ENCODE data around the gene AOPEP. TPM values are rescaled to one million over a fixed set of nuclear protein-coding genes. Genes with fewer than 3 reads are reported as not detected.

The AOPEP gene
- total RNA-seq, 1 donor from 2014 or later = 92.3 TPM

GRCh38 chr9:95090871-95091577 is 364.5 kb downstream of the AOPEP start:
- Mint-ChIP-seq H3K4me3 (ENCODE audit: unreplicated experiment) (peak overlapping the region; percentile 40), H3K9me3 (ENCODE audit: low read depth) (no peaks in the 10 kb centered on the region), H3K27me3 (ENCODE audit: low read depth) (no peaks in the 10 kb centered on the region), H3K4me1 (ENCODE audit: low read depth) (peaks cover 94% of the 10 kb centered on the region), H3K36me3 (ENCODE audit: low read depth) (peaks cover 23% of the 10 kb centered on the region), H3K27ac (ENCODE audit: unreplicated experiment) (peak overlapping the region; percentile 97)
- DNase-seq (ENCODE audit: low spot score) = no peak
- TF ChIP-seq CTCF (IDR thresholded peaks at IDR 0.05) = no peak

GRCh38 chr9:95091601-95092261 is 365.2 kb downstream of the AOPEP start:
- peak overlapping the region; percentile 97 for H3K27ac Mint-ChIP-seq (ENCODE audit: unreplicated experiment)
- no peak for TF ChIP-seq CTCF (IDR thresholded peaks at IDR 0.05)
- peaks cover 20% of the 10 kb centered on the region for H3K36me3 Mint-ChIP-seq (ENCODE audit: low read depth)
- no peak for DNase-seq (ENCODE audit: low spot score)
- no peaks in the 10 kb centered on the region for H3K27me3 Mint-ChIP-seq (ENCODE audit: low read depth)
- peaks cover 94% of the 10 kb centered on the region for H3K4me1 Mint-ChIP-seq (ENCODE audit: low read depth)
- no peaks in the 10 kb centered on the region for H3K9me3 Mint-ChIP-seq (ENCODE audit: low read depth)
- H3K4me3 Mint-ChIP-seq (ENCODE audit: unreplicated experiment) = peak overlapping the region; percentile 40

- H3K27me3 Mint-ChIP-seq (ENCODE audit: low read depth) = no peaks in the 10 kb centered on the region
- H3K9me3 Mint-ChIP-seq (ENCODE audit: low read depth) = no peaks in the 10 kb centered on the region
- H3K36me3 Mint-ChIP-seq (ENCODE audit: low read depth) = peaks cover 17% of the 10 kb centered on the region
- peaks cover 95% of the 10 kb centered on the region for H3K4me1 Mint-ChIP-seq (ENCODE audit: low read depth)
- no peak for DNase-seq (ENCODE audit: low spot score)
- H3K4me3 Mint-ChIP-seq (ENCODE audit: unreplicated experiment) = peak overlapping the region; percentile 17
- TF ChIP-seq CTCF (IDR thresholded peaks at IDR 0.05) = no peak
- peak overlapping the region; percentile 97 for H3K27ac Mint-ChIP-seq (ENCODE audit: unreplicated experiment)
These were observed 366.0 kb downstream of the AOPEP start for GRCh38 chr9:95092262-95093072.

DNA sequence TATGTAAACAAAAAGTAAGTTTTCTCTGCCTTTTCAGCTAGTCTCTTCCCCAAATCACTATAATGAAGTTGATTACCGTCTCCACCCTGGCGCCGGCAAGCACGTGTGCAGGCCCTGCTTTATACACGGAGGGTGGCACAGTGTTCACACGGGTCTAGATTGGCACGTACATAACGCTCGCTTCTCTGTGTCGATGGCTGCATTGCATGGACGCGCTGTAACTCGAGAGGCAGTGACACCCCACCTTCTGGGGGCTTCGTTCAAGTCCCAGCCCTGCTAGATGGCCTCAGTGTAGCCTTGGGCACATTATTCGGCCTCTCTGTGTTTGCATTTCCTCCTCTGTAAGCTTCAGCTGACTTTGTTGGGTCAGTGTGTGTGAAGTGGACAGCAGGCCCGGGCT is 367.1 kb downstream of the AOPEP start:
- no peak overlapping the region for H3K4me3 Mint-ChIP-seq (ENCODE audit: unreplicated experiment)
- TF ChIP-seq CTCF (IDR thresholded peaks at IDR 0.05) = no peak
- H3K36me3 Mint-ChIP-seq (ENCODE audit: low read depth) = peaks cover 11% of the 10 kb centered on the region
- H3K27ac Mint-ChIP-seq (ENCODE audit: unreplicated experiment) = peak overlapping the region; percentile 97
- no peaks in the 10 kb centered on the region for H3K27me3 Mint-ChIP-seq (ENCODE audit: low read depth)
- H3K4me1 Mint-ChIP-seq (ENCODE audit: low read depth) = peaks cover 95% of the 10 kb centered on the region
- no peaks in the 10 kb centered on the region for H3K9me3 Mint-ChIP-seq (ENCODE audit: low read depth)
- no peak for DNase-seq (ENCODE audit: low spot score)

DNA sequence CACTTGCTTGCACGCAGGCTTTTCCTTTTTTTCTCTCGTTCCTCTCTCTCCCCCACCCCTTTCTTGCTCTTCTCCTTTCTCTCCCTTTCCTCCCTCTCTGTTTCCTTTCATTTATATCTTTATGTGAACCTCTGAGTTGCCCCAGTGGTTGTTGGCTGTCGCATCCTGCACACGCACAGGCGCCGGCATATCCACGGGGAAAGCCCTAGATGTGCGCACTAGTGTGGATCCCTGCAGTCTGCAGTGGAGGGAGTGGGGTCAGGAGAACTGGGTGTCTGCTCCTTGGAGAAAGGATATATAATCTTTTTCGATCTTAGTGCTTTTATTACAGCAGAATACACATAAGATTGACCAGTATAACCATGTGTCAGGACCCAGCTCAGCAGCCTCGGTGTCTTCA is 367.5 kb downstream of the AOPEP start:
- Mint-ChIP-seq H3K9me3 (ENCODE audit: low read depth) (no peaks in the 10 kb centered on the region), H3K4me1 (ENCODE audit: low read depth) (peaks cover 95% of the 10 kb centered on the region), H3K27me3 (ENCODE audit: low read depth) (no peaks in the 10 kb centered on the region), H3K27ac (ENCODE audit: unreplicated experiment) (no peak overlapping the region), H3K36me3 (ENCODE audit: low read depth) (peaks cover 10% of the 10 kb centered on the region), H3K4me3 (ENCODE audit: unreplicated experiment) (no peak overlapping the region)
- TF ChIP-seq CTCF (IDR thresholded peaks at IDR 0.05) = no peak
- no peak for DNase-seq (ENCODE audit: low spot score)
